Activated CD4-positive, alpha-beta T cell treated with anti-CD3 and anti-CD28 coated beads for 4 hours (primary cell): ENCODE results near the gene EPHB1.

Experiments
- DNase-seq, 2 donors: peaks; one replicate each; pipeline ENCODE4 v3.0.0-alpha.2; 2020

The EPHB1 gene

GRCh38 chr3:135142530-135142929, 347.5 kb downstream of the EPHB1 start:
- no peak for DNase-seq

- DNase-seq, result no peak
Measured at GRCh38 chr3:135143474-135143873, 348.4 kb downstream of the EPHB1 start.

- DNase-seq, result no peak
Measured at GRCh38 chr3:135145581-135145980, 350.5 kb downstream of the EPHB1 start.

- DNase-seq, result no peak
Measured at GRCh38 chr3:135147657-135148056, 352.6 kb downstream of the EPHB1 start.

- no peak for DNase-seq
Measured at GRCh38 chr3:135148398-135149020, 353.4 kb downstream of the EPHB1 start.

GRCh38 chr3:135149707-135150681, 354.9 kb downstream of the EPHB1 start:
- DNase-seq, result no peak

GRCh38 chr3:135154186-135154585, 359.1 kb downstream of the EPHB1 start:
- no peak for DNase-seq

GRCh38 chr3:135155228-135155627, 360.2 kb downstream of the EPHB1 start:
- no peak for DNase-seq

- no peak for DNase-seq
Measured at GRCh38 chr3:135155791-135156190, 360.7 kb downstream of the EPHB1 start.

GRCh38 chr3:135157045-135157740, 362.1 kb downstream of the EPHB1 start:
- DNase-seq, result no peak

- no peak for DNase-seq
Measured at GRCh38 chr3:135158520-135158919, 363.5 kb downstream of the EPHB1 start.

- DNase-seq, result no peak
Measured at GRCh38 chr3:135159681-135160247, 364.7 kb downstream of the EPHB1 start.

GRCh38 chr3:135161425-135161824, 366.4 kb downstream of the EPHB1 start:
- no peak for DNase-seq

- DNase-seq, result no peak
Measured at GRCh38 chr3:135163701-135164100, 368.6 kb downstream of the EPHB1 start.

- no peak for DNase-seq
Measured at GRCh38 chr3:135165260-135165659, 370.2 kb downstream of the EPHB1 start.

- DNase-seq, result no peak
Measured at GRCh38 chr3:135166266-135166825, 371.3 kb downstream of the EPHB1 start.

GRCh38 chr3:135168822-135169221, 373.8 kb downstream of the EPHB1 start:
- no peak for DNase-seq

- DNase-seq, result no peak
Measured at GRCh38 chr3:135169651-135170050, 374.6 kb downstream of the EPHB1 start.

GRCh38 chr3:135170732-135171131, 375.7 kb downstream of the EPHB1 start:
- no peak for DNase-seq

- no peak for DNase-seq
Measured at GRCh38 chr3:135172191-135172869, 377.3 kb downstream of the EPHB1 start.

- DNase-seq, result no peak
Measured at GRCh38 chr3:135175728-135176277, 380.7 kb downstream of the EPHB1 start.

GRCh38 chr3:135176881-135177280, 381.8 kb downstream of the EPHB1 start:
- no peak for DNase-seq
